ENCODE data around the gene TCERG1L.

DNA sequence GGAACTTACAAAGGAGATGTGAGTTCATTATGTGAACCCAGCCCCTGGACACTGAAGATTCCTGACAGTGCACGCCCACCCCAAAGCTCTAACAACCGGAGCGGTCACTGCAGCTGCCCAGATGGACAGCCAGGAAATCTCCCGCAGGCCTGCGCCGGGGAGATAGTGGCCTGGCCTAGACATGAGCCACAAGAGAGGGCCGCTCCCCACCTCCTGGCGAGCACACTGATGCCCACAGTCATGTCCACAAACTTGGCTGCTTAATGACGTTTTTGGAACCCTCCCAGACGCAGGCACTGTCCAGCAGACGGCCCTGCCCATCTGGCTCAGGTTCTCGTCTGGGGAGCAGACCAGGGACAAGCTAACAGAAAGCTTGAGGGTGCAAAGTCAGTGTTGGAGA lies 34.2 kb downstream of the TCERG1L start:
- TF ChIP-seq, protein P1, sequence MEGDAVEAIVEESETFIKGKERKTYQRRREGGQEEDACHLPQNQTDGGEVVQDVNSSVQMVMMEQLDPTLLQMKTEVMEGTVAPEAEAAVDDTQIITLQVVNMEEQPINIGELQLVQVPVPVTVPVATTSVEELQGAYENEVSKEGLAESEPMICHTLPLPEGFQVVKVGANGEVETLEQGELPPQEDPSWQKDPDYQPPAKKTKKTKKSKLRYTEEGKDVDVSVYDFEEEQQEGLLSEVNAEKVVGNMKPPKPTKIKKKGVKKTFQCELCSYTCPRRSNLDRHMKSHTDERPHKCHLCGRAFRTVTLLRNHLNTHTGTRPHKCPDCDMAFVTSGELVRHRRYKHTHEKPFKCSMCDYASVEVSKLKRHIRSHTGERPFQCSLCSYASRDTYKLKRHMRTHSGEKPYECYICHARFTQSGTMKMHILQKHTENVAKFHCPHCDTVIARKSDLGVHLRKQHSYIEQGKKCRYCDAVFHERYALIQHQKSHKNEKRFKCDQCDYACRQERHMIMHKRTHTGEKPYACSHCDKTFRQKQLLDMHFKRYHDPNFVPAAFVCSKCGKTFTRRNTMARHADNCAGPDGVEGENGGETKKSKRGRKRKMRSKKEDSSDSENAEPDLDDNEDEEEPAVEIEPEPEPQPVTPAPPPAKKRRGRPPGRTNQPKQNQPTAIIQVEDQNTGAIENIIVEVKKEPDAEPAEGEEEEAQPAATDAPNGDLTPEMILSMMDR (IDR thresholded peaks at IDR 0.05; ENCODE audit: insufficient read depth, low read length) = no peak
- TF ChIP-seq POLR2AphosphoS5 (IDR thresholded peaks at IDR 0.05; ENCODE audit: low read depth) (no peak), GABPA (IDR thresholded peaks at IDR 0.05; ENCODE audit: low read depth) (no peak)
- TF ChIP-seq, protein P2, sequence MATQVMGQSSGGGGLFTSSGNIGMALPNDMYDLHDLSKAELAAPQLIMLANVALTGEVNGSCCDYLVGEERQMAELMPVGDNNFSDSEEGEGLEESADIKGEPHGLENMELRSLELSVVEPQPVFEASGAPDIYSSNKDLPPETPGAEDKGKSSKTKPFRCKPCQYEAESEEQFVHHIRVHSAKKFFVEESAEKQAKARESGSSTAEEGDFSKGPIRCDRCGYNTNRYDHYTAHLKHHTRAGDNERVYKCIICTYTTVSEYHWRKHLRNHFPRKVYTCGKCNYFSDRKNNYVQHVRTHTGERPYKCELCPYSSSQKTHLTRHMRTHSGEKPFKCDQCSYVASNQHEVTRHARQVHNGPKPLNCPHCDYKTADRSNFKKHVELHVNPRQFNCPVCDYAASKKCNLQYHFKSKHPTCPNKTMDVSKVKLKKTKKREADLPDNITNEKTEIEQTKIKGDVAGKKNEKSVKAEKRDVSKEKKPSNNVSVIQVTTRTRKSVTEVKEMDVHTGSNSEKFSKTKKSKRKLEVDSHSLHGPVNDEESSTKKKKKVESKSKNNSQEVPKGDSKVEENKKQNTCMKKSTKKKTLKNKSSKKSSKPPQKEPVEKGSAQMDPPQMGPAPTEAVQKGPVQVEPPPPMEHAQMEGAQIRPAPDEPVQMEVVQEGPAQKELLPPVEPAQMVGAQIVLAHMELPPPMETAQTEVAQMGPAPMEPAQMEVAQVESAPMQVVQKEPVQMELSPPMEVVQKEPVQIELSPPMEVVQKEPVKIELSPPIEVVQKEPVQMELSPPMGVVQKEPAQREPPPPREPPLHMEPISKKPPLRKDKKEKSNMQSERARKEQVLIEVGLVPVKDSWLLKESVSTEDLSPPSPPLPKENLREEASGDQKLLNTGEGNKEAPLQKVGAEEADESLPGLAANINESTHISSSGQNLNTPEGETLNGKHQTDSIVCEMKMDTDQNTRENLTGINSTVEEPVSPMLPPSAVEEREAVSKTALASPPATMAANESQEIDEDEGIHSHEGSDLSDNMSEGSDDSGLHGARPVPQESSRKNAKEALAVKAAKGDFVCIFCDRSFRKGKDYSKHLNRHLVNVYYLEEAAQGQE (IDR thresholded peaks at IDR 0.05; ENCODE audit: insufficient replicate concordance, low read depth) = no peak
